B cell (primary cell): ENCODE data around the gene COL16A1. TPM values are rescaled to one million over a fixed set of nuclear protein-coding genes. Genes with fewer than 3 reads are reported as not detected.

Experiments used
- ATAC-seq: fragments of 200-7000 bp; cut with Tn5 transposase; one replicate; pipeline ENCODE4 v1.10.0; 2021; ENCODE audit warnings: low read depth, mild to moderate bottlenecking, moderate number of reproducible peaks, moderate library complexity
- CTCF ChIA-PET: fragments of 350-600 bp; sonication (Branson Sonifier 250); formaldehyde crosslinking; loops from one replicate; lab custom pipeline; 2021; ENCODE audit warnings: antibody characterized with exemption, inconsistent platforms; lab: Charles Lee
- POLR2A ChIA-PET: fragments of 350-600 bp; sonication (Branson Sonifier 250); formaldehyde crosslinking; loops from one replicate; lab custom pipeline; 2021; ENCODE audit warnings: antibody characterized with exemption; lab: Charles Lee
- DNase-seq: peaks from one replicate; pipeline ENCODE4 v3.0.0; 2013
- H2AFZ ChIP-seq: 2 replicates; pipeline ENCODE4 v1.6.1; 2012; ENCODE audit warnings: mild to moderate bottlenecking, low read depth, low read length; ENCODE audit not compliant: insufficient read depth, poor library complexity, severe bottlenecking
- H3K27ac ChIP-seq, 2 donors: 1 replicate in 1 of 2; 2 replicates in 1 of 2; pipeline ENCODE4 v1.5.1; 2012 to 2013; ENCODE audit warnings: low read length in 2 of 2, mild to moderate bottlenecking in 2 of 2, moderate library complexity in 1 of 2
- H3K27me3 ChIP-seq, 4 experiments: fragments of 200-600 bp in 1 of 4; sonication (generic) in 1 of 4; replicated peaks in 1 of 4; 1 replicate in 2 of 4; 2 replicates in 2 of 4; pipeline versions ENCODE4 v1.6.1 to v1.7.0; 2013 to 2016; ENCODE audit warnings: low read length in 3 of 4, mild to moderate bottlenecking in 2 of 4, mixed read lengths in 1 of 4, moderate library complexity in 1 of 4; ENCODE audit not compliant: insufficient read depth in 4 of 4, control insufficient read depth in 3 of 4; ENCODE audit errors: control extremely low read depth in 1 of 4
- H3K36me3 ChIP-seq, 2 experiments: replicated peaks in 1 of 2; 1 replicate in 1 of 2; 2 replicates in 1 of 2; pipeline versions ENCODE4 v1.6.1 to v1.7.1; 2013; ENCODE audit warnings: low read length in 1 of 2; ENCODE audit not compliant: insufficient read depth in 2 of 2, control insufficient read depth in 1 of 2; ENCODE audit errors: control extremely low read depth in 1 of 2, extremely low read depth in 1 of 2
- H3K4me1 ChIP-seq, 2 donors: fragments of 200-600 bp in 1 of 2; sonication (generic) in 1 of 2; 1 replicate in 1 of 2; 2 replicates in 1 of 2; pipeline versions ENCODE4 v1.5.1 to v1.6.1; 2013 to 2017; ENCODE audit warnings: low read length in 2 of 2; ENCODE audit not compliant: control insufficient read depth in 2 of 2, insufficient read depth in 2 of 2
- H3K4me2 ChIP-seq: replicated peaks from 2 replicates; pipeline ENCODE3; 2012; ENCODE audit warnings: mild to moderate bottlenecking, low read depth, low read length; ENCODE audit not compliant: poor library complexity, severe bottlenecking
- H3K4me3 ChIP-seq, 5 experiments: fragments of 200-600 bp in 1 of 5; sonication (generic) in 1 of 5; 1 replicate in 3 of 5; 2 replicates in 2 of 5; pipeline versions ENCODE4 v1.5.1 to v1.7.0; 2011 to 2016; ENCODE audit warnings: low read length in 4 of 5, mild to moderate bottlenecking in 4 of 5, low read depth in 2 of 5, control low read depth in 1 of 5, moderate library complexity in 1 of 5; ENCODE audit not compliant: insufficient read depth in 1 of 5; ENCODE audit errors: control extremely low read depth in 1 of 5, extremely low read depth in 1 of 5
- H3K79me2 ChIP-seq: fragments of 200-600 bp; sonication (generic); one replicate; pipeline ENCODE4 v1.6.0; 2016; ENCODE audit warnings: low read length; ENCODE audit not compliant: control insufficient read depth, insufficient read depth
- H3K9ac ChIP-seq: fragments of 200-600 bp; sonication (generic); 2 replicates; pipeline ENCODE4 v1.6.1; 2017; ENCODE audit warnings: mild to moderate bottlenecking, low read length, moderate library complexity
- H3K9me3 ChIP-seq, 3 donors: one replicate each; pipeline versions ENCODE4 v1.6.1 to v1.7.1; 2013; ENCODE audit warnings: low read length in 2 of 3; ENCODE audit not compliant: control insufficient read depth in 2 of 3, insufficient read depth in 1 of 3; ENCODE audit errors: control extremely low read depth in 1 of 3
- H4K20me1 ChIP-seq: 2 replicates; pipeline ENCODE4 v1.6.0; 2012; ENCODE audit warnings: mild to moderate bottlenecking, low read length; ENCODE audit not compliant: insufficient read depth, control insufficient read depth, poor library complexity, severe bottlenecking
- H3K27ac Mint-ChIP-seq: one replicate; pipeline ENCODE4 v1.8.0; 2021; ENCODE audit warnings: mixed read lengths
- H3K27me3 Mint-ChIP-seq: one replicate; pipeline ENCODE4 v1.8.0; 2021; ENCODE audit warnings: mixed read lengths
- H3K4me1 Mint-ChIP-seq: one replicate; pipeline ENCODE4 v1.8.0; 2021; ENCODE audit warnings: mixed read lengths
- H3K4me3 Mint-ChIP-seq: one replicate; pipeline ENCODE4 v1.8.0; 2021; ENCODE audit warnings: mixed read lengths
- H3K9me3 Mint-ChIP-seq: one replicate; pipeline ENCODE4 v1.8.0; 2022; ENCODE audit warnings: mixed read lengths; ENCODE audit not compliant: insufficient read depth
- EZH2 ChIP-seq: IDR thresholded peaks from 2 replicates; pipeline ENCODE4 v1.6.1; 2012; ENCODE audit warnings: borderline replicate concordance, low read depth, mild to moderate bottlenecking, moderate library complexity, low read length; ENCODE audit not compliant: insufficient read depth, poor library complexity, severe bottlenecking
- WGBS: methylation state at CpG from one replicate; pipeline ENCODE4 v1.1.5; 2013; ENCODE audit warnings: missing lambda C conversion rate; ENCODE audit not compliant: insufficient coverage; 5-methylcytosine and 5-hydroxymethylcytosine counted together
- intact Hi-C: fragments of 100-400 bp; cut with micrococcal nuclease; formaldehyde crosslinking; loops from one replicate; pipeline ENCODE4 v1.10.0; 2022
- polyA plus RNA-seq: library from polyadenylated mRNA; depleted of rRNA; stranded (reverse); fragments of >200 nt; gene quantifications from 2 replicates; pipeline ENCODE4 v1.2.3, GENCODE V29; 2012
- total RNA-seq, 2 donors: library from RNA; stranded (reverse); fragments of 120-200 nt in 1 of 2; gene quantifications; 1 replicate in 1 of 2; 2 replicates in 1 of 2; pipeline versions ENCODE4 v1.2.3 to v1.2.4, GENCODE V29; 2013 to 2022
- TF ChIP-seq, protein P1 (sequence below): fragments of 200-600 bp; IDR thresholded peaks from one replicate; pipeline ENCODE4 v1.8.0; 2022; ENCODE audit warnings: antibody characterized with exemption, mild to moderate bottlenecking

Gene COL16A1
- total and polyA plus RNA-seq, 2 donors (not counting 1 experiment from before 2014, with no cell fraction given): 0.07 TPM; not detected in 1

GRCh38 chr1:31751822-31752241, 48.0 kb upstream of the COL16A1 start:
- H3K4me2 ChIP-seq: no peak overlapping the region
- DNase-seq: no peak
- H3K27ac ChIP-seq: no peak overlapping the region
- ChIA-PET CTCF (interaction anchor here (1.2 kb wide), 1 partner anchor 37 kb away, joined by 3 read pairs; no protein-coding TSS in a partner anchor), POLR2A (no interaction called here)
- H4K20me1 ChIP-seq: no peaks in the 10 kb centered on the region
- H3K27me3 ChIP-seq: peaks cover 0 to 28% (median 2%) of the 10 kb centered on the region in 4 experiments
- peaks cover 20 to 30% of the 10 kb centered on the region in 2 donors for H3K4me1 ChIP-seq
- no peaks in the 10 kb centered on the region for H3K36me3 ChIP-seq
- Mint-ChIP-seq H3K27ac (no peak overlapping the region), H3K4me1 (peaks cover 24% of the 10 kb centered on the region), H3K9me3 (no peaks in the 10 kb centered on the region), H3K4me3 (no peak overlapping the region), H3K27me3 (peaks cover 18% of the 10 kb centered on the region)
- H3K4me3 ChIP-seq: no peak overlapping the region
- no peaks in the 10 kb centered on the region for H3K79me2 ChIP-seq
- no peak overlapping the region for H2AFZ ChIP-seq
- H3K9me3 ChIP-seq: peaks cover 0 to 11% (median 0%) of the 10 kb centered on the region in 3 donors
- no peak for ATAC-seq
- intact Hi-C loops: no loop called here
- WGBS: 29% methylated on average over 1 of the region's 5 CpGs
- H3K9ac ChIP-seq: no peak overlapping the region
- TF ChIP-seq, protein P1, sequence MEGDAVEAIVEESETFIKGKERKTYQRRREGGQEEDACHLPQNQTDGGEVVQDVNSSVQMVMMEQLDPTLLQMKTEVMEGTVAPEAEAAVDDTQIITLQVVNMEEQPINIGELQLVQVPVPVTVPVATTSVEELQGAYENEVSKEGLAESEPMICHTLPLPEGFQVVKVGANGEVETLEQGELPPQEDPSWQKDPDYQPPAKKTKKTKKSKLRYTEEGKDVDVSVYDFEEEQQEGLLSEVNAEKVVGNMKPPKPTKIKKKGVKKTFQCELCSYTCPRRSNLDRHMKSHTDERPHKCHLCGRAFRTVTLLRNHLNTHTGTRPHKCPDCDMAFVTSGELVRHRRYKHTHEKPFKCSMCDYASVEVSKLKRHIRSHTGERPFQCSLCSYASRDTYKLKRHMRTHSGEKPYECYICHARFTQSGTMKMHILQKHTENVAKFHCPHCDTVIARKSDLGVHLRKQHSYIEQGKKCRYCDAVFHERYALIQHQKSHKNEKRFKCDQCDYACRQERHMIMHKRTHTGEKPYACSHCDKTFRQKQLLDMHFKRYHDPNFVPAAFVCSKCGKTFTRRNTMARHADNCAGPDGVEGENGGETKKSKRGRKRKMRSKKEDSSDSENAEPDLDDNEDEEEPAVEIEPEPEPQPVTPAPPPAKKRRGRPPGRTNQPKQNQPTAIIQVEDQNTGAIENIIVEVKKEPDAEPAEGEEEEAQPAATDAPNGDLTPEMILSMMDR: no peak

DNA sequence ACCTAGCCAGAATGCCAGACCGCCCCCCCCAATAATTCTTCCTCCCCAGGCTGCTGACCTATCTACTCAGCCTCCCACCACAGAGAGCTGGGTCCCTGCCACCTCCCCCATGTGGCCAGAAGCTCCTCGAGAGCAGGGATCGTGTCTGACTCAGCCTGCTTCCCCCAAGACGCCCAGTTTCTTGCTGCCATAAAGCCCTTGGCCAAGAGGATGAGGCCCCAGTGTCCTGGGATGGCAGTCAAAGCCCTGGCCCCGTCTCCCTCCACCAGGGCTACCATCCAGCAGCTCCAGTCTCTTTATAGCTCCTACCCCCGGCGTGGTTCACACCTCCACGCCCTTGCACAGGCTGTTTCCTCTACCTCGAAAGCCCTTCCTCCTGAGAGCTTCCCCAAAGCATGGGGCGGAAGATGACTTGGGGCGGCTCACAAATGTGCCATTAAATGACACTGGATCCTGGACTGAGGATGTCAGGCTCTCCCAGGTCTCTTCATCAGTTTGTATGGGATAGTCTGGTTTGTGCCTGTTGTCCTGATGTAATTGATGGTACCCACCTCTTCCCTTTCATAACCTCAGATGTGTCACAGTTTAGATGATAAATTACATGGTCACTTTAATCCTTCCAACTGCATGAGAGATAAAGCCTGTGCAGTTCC, 47.2 kb upstream of the COL16A1 start:
- Histone ChIP-seq H3K4me3 (no peak overlapping the region), H3K9me3 (peaks cover 0 to 11% (median 0%) of the 10 kb centered on the region in 3 donors), H3K79me2 (no peaks in the 10 kb centered on the region), H3K27ac (no peak overlapping the region), H3K36me3 (no peaks in the 10 kb centered on the region), H3K4me1 (peaks cover 20 to 36% of the 10 kb centered on the region in 2 donors), H3K27me3 (peaks cover 0 to 28% (median 2%) of the 10 kb centered on the region in 4 experiments), H2AFZ (no peak overlapping the region), H4K20me1 (no peaks in the 10 kb centered on the region), H3K9ac (no peak overlapping the region), H3K4me2 (peak overlapping the region; percentile 49)
- ChIA-PET POLR2A (no interaction called here), CTCF (interaction anchor here (0.7 to 1.2 kb wide), 3 partner anchors 11 to 38 kb away, joined by 3 to 6 read pairs (median 5); no protein-coding TSS in a partner anchor)
- Mint-ChIP-seq H3K4me3 (peak overlapping the region; percentile 34), H3K27ac (peak overlapping the region; percentile 65), H3K9me3 (no peaks in the 10 kb centered on the region), H3K4me1 (peaks cover 32% of the 10 kb centered on the region), H3K27me3 (peaks cover 18% of the 10 kb centered on the region)
- 25% methylated on average over 8 of the region's 11 CpGs for WGBS
- intact Hi-C loops: no loop called here
- ATAC-seq: peak; percentile 51
- peak; percentile 60 for DNase-seq
- TF ChIP-seq, protein P1: no peak
- no peak for TF ChIP-seq EZH2
